Measurements from ENCODE around the gene DYRK1A. TPM values are rescaled to one million over a fixed set of nuclear protein-coding genes. Genes with fewer than 3 reads are reported as not detected.

Gene DYRK1A
- total RNA-seq, 4 donors from 2014 or later: 81.8 to 108 (median 87.4) TPM

DNA sequence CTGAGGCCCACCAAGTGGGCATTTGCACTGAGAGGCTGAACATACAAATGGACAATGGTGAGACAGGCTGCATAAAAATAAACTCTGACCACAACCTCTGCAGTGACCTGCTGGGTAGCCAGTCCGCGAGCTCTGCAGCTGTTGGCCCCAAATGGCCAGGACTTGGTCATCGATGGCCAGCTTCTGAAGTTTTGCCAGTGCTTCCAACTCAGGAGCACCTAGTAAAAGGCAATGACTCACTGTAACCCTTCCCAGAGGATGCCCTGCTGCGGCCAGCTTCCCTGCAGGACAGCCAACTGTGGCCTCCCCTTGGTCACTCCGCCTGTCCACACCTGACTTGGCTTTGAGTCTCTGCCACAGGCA, 185.4 kb downstream of the DYRK1A start:
- DNase-seq (ENCODE audit: extremely low spot score): no peak
- 93% methylated on average over 5 of the region's 5 CpGs for WGBS

DNA sequence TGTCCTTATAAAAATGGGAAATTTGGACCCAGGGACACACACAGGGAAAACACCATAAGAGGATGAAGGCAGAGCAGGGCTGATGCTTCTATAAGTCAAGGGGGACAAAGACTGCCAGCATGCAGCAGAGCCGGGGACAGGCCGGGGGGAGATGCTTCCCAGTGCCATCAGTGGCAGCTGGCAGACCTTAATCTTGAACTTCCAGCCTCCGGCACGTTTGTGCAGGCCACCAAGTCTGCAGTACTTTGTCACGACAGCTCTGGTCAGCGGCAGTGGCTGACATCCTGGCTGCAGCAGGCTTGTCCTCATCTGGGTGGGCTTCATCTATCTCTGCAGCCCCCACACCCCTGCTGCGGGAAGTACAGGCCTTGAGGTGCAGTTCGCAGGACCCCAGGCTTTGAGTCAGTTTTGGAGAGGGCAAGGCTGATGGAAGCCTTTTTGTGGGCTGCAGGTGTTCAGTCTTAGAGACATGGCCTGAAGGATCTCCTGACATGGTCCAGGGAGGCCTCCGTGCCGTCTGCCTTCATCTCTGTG, 186.0 kb downstream of the DYRK1A start:
- H3K9me3 ChIP-seq: no peaks in the 10 kb centered on the region
- intact Hi-C loops (cut with DNase I): no loop called here
- no peak for DNase-seq (ENCODE audit: extremely low spot score)
- no peak overlapping the region for H3K27ac ChIP-seq (replicated peaks in 1 of 4)
- peaks cover 14 to 28% (median 19%) of the 10 kb centered on the region in 4 donors for H3K4me1 ChIP-seq
- no peaks in the 10 kb centered on the region for H3K36me3 ChIP-seq
- no peaks in the 10 kb centered on the region for H3K27me3 ChIP-seq
- 93% methylated on average over 2 of the region's 10 CpGs for WGBS
- TF ChIP-seq POLR2A (IDR thresholded peaks at IDR 0.05; ENCODE audit: low read depth) (no peak), POLR2AphosphoS5 (IDR thresholded peaks at IDR 0.05) (no peak), EP300 (IDR thresholded peaks at IDR 0.05) (no peak)
- TF ChIP-seq, protein P1, sequence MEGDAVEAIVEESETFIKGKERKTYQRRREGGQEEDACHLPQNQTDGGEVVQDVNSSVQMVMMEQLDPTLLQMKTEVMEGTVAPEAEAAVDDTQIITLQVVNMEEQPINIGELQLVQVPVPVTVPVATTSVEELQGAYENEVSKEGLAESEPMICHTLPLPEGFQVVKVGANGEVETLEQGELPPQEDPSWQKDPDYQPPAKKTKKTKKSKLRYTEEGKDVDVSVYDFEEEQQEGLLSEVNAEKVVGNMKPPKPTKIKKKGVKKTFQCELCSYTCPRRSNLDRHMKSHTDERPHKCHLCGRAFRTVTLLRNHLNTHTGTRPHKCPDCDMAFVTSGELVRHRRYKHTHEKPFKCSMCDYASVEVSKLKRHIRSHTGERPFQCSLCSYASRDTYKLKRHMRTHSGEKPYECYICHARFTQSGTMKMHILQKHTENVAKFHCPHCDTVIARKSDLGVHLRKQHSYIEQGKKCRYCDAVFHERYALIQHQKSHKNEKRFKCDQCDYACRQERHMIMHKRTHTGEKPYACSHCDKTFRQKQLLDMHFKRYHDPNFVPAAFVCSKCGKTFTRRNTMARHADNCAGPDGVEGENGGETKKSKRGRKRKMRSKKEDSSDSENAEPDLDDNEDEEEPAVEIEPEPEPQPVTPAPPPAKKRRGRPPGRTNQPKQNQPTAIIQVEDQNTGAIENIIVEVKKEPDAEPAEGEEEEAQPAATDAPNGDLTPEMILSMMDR (IDR thresholded peaks at IDR 0.05): no peak
- H3K4me3 ChIP-seq: no peak overlapping the region

More for the DNA sequence above, 185.4 kb downstream of the DYRK1A start:
- Histone ChIP-seq H3K27ac (replicated peaks in 1 of 4) (no peak overlapping the region), H3K4me1 (peaks cover 19 to 28% (median 25%) of the 10 kb centered on the region in 4 donors), H3K36me3 (no peaks in the 10 kb centered on the region), H3K4me3 (no peak overlapping the region), H3K9me3 (no peaks in the 10 kb centered on the region), H3K27me3 (no peaks in the 10 kb centered on the region)
- intact Hi-C loops (cut with DNase I): no loop called here
- TF ChIP-seq POLR2AphosphoS5 (IDR thresholded peaks at IDR 0.05): no peak
- TF ChIP-seq, protein P1 (IDR thresholded peaks at IDR 0.05): no peak
- TF ChIP-seq EP300 (IDR thresholded peaks at IDR 0.05): no peak
- TF ChIP-seq POLR2A (IDR thresholded peaks at IDR 0.05; ENCODE audit: low read depth): no peak

DNA sequence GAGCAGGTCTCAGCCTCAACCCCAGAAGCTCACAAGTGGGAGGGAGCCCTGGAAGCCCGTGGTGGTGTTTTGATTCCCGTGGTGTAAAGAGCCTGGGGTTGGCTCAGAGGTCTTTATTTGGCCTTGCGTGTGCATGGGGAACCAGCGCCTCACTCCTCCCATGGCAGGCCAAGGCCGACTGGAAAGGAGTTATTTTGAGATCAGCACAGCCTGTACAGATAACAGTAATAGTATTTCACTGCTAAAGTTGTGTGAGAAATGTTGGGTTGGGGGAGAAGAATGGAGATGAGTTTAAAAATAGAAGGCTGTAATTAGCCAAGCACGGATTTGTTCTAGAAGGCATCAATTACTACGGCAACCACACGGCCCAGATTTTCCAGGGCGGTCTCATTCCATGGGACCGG, 186.5 kb downstream of the DYRK1A start:
- TF ChIP-seq, protein P1 (IDR thresholded peaks at IDR 0.05): no peak
- TF ChIP-seq POLR2AphosphoS5 (IDR thresholded peaks at IDR 0.05): no peak
- no peak for TF ChIP-seq EP300 (IDR thresholded peaks at IDR 0.05)
- no peak for TF ChIP-seq POLR2A (IDR thresholded peaks at IDR 0.05; ENCODE audit: low read depth)
- DNase-seq (ENCODE audit: extremely low spot score): no peak
- no peak overlapping the region for H3K4me3 ChIP-seq
- no peaks in the 10 kb centered on the region for H3K9me3 ChIP-seq
- H3K4me1 ChIP-seq: peaks cover 14 to 28% (median 17%) of the 10 kb centered on the region in 4 donors
- H3K27me3 ChIP-seq: no peaks in the 10 kb centered on the region
- no peaks in the 10 kb centered on the region for H3K36me3 ChIP-seq
- intact Hi-C loops (cut with DNase I): no loop called here
- H3K27ac ChIP-seq (replicated peaks in 1 of 4): no peak overlapping the region
- WGBS: 78% methylated on average over 10 of the region's 10 CpGs

DNA sequence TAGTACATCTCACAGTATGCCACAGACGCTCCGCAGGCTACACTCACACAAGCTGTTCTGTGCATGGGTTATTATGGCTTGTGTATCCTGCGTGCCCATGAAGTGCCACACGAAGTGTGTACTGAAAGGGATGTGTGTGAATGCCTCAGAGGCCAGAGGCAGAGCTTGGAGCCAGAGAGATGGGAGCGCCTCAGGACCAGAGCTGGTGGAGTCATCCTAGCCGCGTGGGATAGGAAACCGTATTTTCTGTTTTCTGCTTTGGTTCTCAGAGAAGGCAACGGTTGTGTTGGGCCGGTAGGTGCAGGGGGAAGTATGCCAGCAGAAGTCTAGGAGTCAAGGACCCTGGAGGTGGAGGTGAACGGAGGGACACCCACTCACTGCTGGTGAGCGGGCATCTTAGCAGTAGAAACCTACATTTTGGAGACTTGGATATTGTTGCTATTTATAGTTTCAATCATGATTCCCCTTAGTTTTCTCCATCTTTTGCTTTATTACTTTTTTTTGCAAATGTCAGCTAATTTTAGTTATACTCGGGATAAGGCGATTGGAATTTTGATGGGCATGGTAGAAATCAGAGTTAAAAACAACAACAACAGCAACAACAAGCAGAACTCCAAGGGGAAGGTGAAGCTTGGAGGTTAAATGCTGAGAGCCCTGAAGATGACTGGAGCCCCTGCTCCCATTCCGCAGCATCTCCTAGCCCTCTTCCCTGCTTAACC, 188.2 kb downstream of the DYRK1A start:
- no peaks in the 10 kb centered on the region for H3K27me3 ChIP-seq
- WGBS: 90% methylated on average over 15 of the region's 15 CpGs
- no peaks in the 10 kb centered on the region for H3K9me3 ChIP-seq
- H3K4me1 ChIP-seq: peaks cover 14 to 28% (median 17%) of the 10 kb centered on the region in 4 donors
- TF ChIP-seq, protein P1 (IDR thresholded peaks at IDR 0.05): no peak
- TF ChIP-seq EP300 (IDR thresholded peaks at IDR 0.05) (no peak), POLR2AphosphoS5 (IDR thresholded peaks at IDR 0.05) (no peak), POLR2A (IDR thresholded peaks at IDR 0.05; ENCODE audit: low read depth) (no peak)
- H3K36me3 ChIP-seq: no peaks in the 10 kb centered on the region
- no peak overlapping the region for H3K4me3 ChIP-seq
- no peak overlapping the region for H3K27ac ChIP-seq (replicated peaks in 1 of 4)
- intact Hi-C loops (cut with DNase I): no loop called here
- DNase-seq (ENCODE audit: extremely low spot score): peak; percentile 75

All from esophagus muscularis mucosa (tissue), 4 donors.